A549 treated with Hydrocortisone at 1 μM for 4 hours (cell line): Measurements from ENCODE around the gene FIS1. TPM values are rescaled to one million over a fixed set of nuclear protein-coding genes. Genes with fewer than 3 reads are reported as not detected.

Source experiments
- total RNA-seq: library from RNA; stranded (reverse); fragments of 200-300 nt; extraction: Qiagen RNA extraction; gene quantifications from 5 replicates; pipeline ENCODE4 v1.2.3, GENCODE V29; 2022

The FIS1 gene
- 120 to 154 TPM (median 137 TPM) in 5 replicates for total RNA-seq

DNA sequence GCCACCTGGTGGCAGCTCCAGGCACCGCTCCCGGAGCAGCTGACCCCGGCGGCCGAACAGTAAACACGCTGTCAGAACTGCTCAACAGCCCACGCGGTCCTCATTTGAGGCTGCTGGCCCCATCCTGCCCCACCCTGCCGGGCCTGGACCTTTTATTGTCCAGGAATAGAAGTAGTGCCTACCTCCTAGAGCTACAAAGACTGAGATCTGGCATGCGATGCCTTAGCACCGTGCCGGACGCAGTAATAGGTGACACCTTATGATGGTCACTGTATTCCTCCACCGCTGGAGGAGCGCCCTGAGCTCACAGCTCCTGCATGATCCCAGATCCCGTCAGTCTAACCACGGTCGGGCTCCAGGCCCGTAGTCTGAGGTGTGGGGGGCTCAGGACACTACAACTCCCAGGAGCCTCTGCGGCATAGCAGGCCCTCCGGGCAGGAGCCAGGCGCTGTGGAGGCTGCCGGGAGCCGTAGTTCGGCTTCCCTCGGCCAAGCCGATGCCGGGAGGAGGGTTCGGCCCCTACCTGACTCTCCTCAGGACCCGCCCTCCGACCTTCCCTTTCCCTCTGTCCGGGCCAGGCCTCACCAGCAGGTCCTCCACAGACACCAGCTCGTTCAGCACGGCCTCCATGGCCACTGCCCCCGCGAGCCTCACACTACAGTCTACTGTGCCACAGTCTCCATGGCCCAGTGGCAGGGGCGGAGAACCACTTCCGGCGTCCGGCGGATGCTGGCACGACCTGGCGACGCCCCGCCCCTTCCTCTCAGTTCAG is at the start of gene FIS1:
TSS of gene FIS1 (minus strand) at position 707 of the 772 bp plus-strand sequence. CDS start at position 630, 77 bp downstream.

DNA sequence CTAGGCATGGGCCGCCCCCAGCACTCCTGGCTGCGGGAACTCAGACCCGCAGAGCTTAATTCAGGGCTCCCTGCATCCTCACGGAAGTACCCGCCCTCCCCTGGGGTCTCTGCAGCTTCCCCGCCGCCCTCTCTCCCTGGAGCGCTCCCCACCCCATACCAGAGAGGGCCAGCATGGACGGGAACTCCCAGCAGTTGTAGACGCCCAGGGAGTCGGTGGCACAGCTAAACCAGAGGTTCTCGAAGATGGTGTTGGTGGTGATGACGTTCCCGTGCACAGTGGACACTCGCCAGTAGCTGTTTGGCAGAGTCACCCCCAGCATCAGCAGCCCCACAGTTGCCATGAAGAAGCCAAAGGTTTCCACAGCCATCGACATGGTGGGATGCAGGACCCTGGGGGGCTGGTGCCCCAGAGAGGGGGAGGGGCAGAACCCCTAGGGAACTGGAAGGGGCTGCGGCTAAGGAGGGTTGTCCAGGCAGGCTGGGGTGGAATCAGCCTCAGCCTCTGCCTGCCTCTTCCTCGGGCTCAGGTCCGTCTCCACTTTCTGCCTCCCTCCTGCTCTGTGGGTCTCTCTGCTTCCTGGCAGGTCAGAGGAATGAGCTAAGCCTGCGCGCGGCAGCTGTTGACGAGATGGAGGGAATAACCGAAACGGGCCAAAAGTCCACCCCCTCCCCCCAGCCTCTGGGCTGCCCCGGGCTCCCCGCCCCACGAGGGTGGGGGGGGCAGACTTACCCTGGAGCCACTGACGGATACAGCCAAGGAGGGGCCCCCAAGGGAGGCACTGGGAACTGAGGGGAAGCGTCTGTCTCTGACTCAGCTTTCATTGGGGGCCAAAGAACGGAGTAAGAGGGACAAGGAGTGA is 7.4 kb downstream of the FIS1 start, which contains the start of gene CLDN15:
TSS of gene CLDN15 (minus strand) at position 597 of the 862 bp plus-strand sequence. CDS start at position 376, 221 bp downstream.

DNA sequence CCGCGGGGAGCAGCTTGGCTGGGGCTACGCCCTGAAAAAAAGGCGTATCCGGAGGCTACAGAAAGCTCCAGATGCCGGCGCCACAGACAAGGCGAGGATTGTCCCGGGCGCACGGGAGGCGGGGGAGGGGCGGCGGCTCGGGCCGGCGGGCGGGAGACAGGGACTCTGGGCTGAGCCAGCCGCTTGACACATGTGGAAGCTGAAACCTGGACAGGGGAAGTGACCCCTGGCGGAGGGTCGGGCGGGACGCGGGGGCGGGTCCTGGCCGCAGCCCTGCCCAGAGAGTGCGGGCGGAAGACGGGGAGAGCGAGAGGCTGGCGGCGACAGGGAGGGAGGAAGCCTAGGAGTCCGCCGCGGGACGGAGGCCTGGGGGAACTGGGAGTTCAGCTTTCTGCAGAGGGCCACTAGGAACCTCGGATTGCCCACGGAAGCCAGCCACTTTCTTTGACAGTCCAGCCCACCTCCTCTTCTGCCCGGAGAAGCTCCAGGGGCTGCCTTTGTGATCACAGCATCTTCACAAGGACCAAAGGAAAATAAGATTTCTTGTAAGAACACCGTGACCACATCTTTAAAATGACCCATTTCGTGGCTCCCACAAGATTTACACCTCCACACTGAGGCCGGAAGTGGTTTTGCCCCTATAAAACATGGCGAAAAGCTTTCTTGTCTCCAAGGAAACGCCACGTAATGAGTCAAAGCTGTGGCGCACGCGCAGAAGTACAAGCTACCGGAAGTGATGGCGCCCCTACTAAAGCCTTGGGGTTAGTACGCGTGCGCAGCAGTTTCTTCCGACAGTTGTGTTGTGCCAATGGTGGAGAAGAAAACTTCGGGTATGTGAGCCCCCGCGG is 27.3 kb downstream of the FIS1 start, which contains the start of the genes PLOD3 and ZNHIT1:
TSS of gene PLOD3 (minus strand) at position 194 of the 848 bp plus-strand sequence. CDS start 307 bp downstream, outside the sequence.
TSS of gene ZNHIT1 (plus strand) at position 778 of the 848 bp plus-strand sequence. CDS start at position 809, 31 bp downstream.

GRCh38 chr7:101200862-101201599 is 43.9 kb downstream of the FIS1 start, which contains the start of gene MOGAT3:
Gene MOGAT3 (minus strand): TSS chr7:101201036. CDS start chr7:101200854, 182 bp downstream.

Other genes starting within 250 kb of the FIS1 start
- gene MUC17, start 225.0 kb downstream of the FIS1 start, total RNA-seq = 0.01 to 0.02 TPM (median 0.02 TPM) in 5 replicates
- 12.0 to 16.2 TPM (median 15.0 TPM) in 5 replicates for gene TRIM56, start 159.6 kb downstream of the FIS1 start, total RNA-seq
- gene SERPINE1, start 118.0 kb downstream of the FIS1 start, total RNA-seq = 1,637 to 2,046 TPM (median 1,903 TPM) in 5 replicates
- 145 to 152 TPM (median 148 TPM) in 5 replicates for gene AP1S1, start 90.6 kb downstream of the FIS1 start, total RNA-seq
- 12.5 to 28.3 TPM (median 19.4 TPM) in 5 replicates for gene VGF, start 79.5 kb downstream of the FIS1 start, total RNA-seq
- 0.08 to 0.17 TPM (median 0.15 TPM) in 5 replicates for gene NAT16, start 64.8 kb downstream of the FIS1 start, total RNA-seq
- gene MOGAT3, start 44.0 kb downstream of the FIS1 start, total RNA-seq = not detected in 5 replicates
- 77.9 to 84.6 TPM (median 80.8 TPM) in 5 replicates for gene PLOD3, start 27.5 kb downstream of the FIS1 start, total RNA-seq
- 68.1 to 101 TPM (median 91.6 TPM) in 5 replicates for gene ZNHIT1, start 26.9 kb downstream of the FIS1 start, total RNA-seq
- gene CLDN15, start 7.3 kb downstream of the FIS1 start, total RNA-seq = 8.4 to 12.5 TPM (median 10.5 TPM) in 5 replicates
- 49.9 to 54.4 TPM (median 52.5 TPM) in 5 replicates for gene IFT22, start 76.7 kb upstream of the FIS1 start, total RNA-seq
- 0.41 to 0.67 TPM (median 0.59 TPM) in 5 replicates for gene COL26A1, start 117.8 kb upstream of the FIS1 start, total RNA-seq